Measurements from ENCODE around the gene FKBP5.

GRCh38 chr6:35539223-35539622 lies 149.5 kb downstream of the FKBP5 start:
- no peak for TF ChIP-seq CTCF (IDR thresholded peaks at IDR 0.05)
- no peak for TF ChIP-seq EP300 (IDR thresholded peaks at IDR 0.05)
- no peak for TF ChIP-seq POLR2A (IDR thresholded peaks at IDR 0.05; ENCODE audit: low read length)
